ENCODE measurements around the gene OTOP3. TPM values are rescaled to one million over a fixed set of nuclear protein-coding genes. Genes with fewer than 3 reads are reported as not detected.
"Not testable (repeated sequence)": the region's sequence is repeated elsewhere in the genome, so short reads cannot be mapped to it uniquely, and the experiment has no call there.

Gene OTOP3
- total RNA-seq, 1 donor from 2014 or later, result not detected

- H3K27me3 Mint-ChIP-seq (ENCODE audit: unreplicated experiment), result no peaks in the 10 kb centered on the region
- no peak for TF ChIP-seq CTCF (IDR thresholded peaks at IDR 0.05; ENCODE audit: partially characterized antibody, unreplicated experiment)
- H3K27ac Mint-ChIP-seq (ENCODE audit: unreplicated experiment), result no peak overlapping the region
- no peaks in the 10 kb centered on the region for H3K4me1 Mint-ChIP-seq (ENCODE audit: low read depth, unreplicated experiment)
- no peaks in the 10 kb centered on the region for H3K36me3 Mint-ChIP-seq (ENCODE audit: unreplicated experiment)
- H3K9me3 Mint-ChIP-seq (ENCODE audit: unreplicated experiment), result no peaks in the 10 kb centered on the region
- no peak for DNase-seq
- no peak overlapping the region for H3K4me3 Mint-ChIP-seq (ENCODE audit: unreplicated experiment)
These were observed 34.2 kb upstream of the OTOP3 start for GRCh38 chr17:74901353-74902135.

DNA sequence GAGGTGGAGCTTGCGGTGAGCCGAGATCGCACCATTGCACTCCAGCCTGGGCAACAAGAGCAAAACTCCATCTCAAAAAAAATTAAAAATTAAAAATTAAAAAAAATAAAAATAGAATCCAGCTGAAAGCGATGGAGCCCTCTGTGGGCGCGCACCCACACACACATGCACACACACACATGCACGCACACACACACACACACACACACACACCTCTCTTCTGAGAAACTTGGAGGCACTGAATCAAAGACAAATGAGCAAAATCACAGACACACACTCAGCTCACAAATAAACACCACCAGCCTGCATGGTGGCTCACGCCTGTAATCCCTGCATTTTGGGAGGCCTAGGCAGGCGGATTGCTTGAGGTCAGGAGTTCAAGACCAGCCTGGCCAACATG lies 32.7 kb upstream of the OTOP3 start:
- Mint-ChIP-seq H3K9me3 (ENCODE audit: unreplicated experiment) (no peaks in the 10 kb centered on the region), H3K27me3 (ENCODE audit: unreplicated experiment) (no peaks in the 10 kb centered on the region), H3K36me3 (ENCODE audit: unreplicated experiment) (no peaks in the 10 kb centered on the region), H3K27ac (ENCODE audit: unreplicated experiment) (no peak overlapping the region), H3K4me3 (ENCODE audit: unreplicated experiment) (no peak overlapping the region), H3K4me1 (ENCODE audit: low read depth, unreplicated experiment) (no peaks in the 10 kb centered on the region)
- no peak for DNase-seq
- TF ChIP-seq CTCF (IDR thresholded peaks at IDR 0.05; ENCODE audit: partially characterized antibody, unreplicated experiment), result no peak

DNA sequence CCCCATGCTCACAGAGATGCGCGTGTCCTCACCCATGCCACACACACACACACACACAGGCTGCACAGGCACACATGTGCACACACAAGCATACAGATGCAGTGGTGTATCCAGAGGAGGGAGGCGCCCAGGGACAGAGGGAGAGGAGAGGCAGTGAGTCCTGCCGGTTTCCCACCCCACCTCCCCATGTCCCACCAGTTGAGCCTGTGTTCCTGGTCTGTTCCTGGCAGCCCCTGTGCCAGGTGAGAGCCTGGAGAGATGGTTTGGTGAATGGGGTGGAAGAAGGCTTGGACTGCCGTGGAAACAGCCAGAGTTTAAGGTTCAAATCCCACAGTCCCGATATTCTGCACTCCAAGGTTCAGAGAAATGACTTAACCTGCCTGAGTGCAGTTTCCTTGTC lies 32.0 kb upstream of the OTOP3 start:
- no peak for DNase-seq
- Mint-ChIP-seq H3K9me3 (ENCODE audit: unreplicated experiment) (no peaks in the 10 kb centered on the region), H3K4me3 (ENCODE audit: unreplicated experiment) (no peak overlapping the region), H3K36me3 (ENCODE audit: unreplicated experiment) (no peaks in the 10 kb centered on the region), H3K4me1 (ENCODE audit: low read depth, unreplicated experiment) (no peaks in the 10 kb centered on the region), H3K27me3 (ENCODE audit: unreplicated experiment) (no peaks in the 10 kb centered on the region), H3K27ac (ENCODE audit: unreplicated experiment) (no peak overlapping the region)
- no peak for TF ChIP-seq CTCF (IDR thresholded peaks at IDR 0.05; ENCODE audit: partially characterized antibody, unreplicated experiment)

DNA sequence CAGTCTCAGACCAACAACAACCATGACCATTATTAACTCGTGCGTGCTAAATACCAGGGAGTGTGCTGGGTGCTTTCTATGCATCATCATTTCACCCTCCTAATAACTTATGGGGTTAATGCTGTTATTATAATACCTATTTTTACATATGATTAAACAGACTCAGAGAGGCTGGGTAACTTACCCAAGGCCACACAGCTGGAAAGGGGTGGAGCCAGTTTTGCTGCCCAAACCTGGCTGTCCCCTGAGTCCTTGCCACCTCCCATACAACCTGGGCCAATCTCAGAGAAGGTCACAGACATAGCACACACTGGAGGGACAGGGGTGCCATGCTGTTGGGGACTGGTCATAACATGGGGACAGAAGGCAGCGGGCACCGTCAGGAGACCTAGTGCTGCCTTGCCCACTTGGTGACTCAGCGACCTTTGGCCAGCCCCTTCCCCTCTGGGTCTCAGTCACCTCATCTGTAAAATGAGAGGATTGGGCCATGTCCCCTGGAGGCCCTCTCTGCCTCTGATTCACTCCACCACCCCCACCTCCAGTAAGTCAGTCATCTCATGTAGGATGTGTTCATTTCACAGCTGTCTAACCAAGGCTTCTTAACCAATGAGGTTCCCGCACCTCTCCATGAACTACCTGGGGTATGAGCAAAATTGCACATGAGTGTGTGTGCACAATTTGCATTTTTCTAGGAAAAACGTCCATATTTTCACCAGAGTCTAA lies 30.9 kb upstream of the OTOP3 start:
- Mint-ChIP-seq H3K9me3 (ENCODE audit: unreplicated experiment) (no peaks in the 10 kb centered on the region), H3K4me3 (ENCODE audit: unreplicated experiment) (no peak overlapping the region), H3K36me3 (ENCODE audit: unreplicated experiment) (no peaks in the 10 kb centered on the region), H3K4me1 (ENCODE audit: low read depth, unreplicated experiment) (no peaks in the 10 kb centered on the region), H3K27ac (ENCODE audit: unreplicated experiment) (no peak overlapping the region), H3K27me3 (ENCODE audit: unreplicated experiment) (no peaks in the 10 kb centered on the region)
- no peak for TF ChIP-seq CTCF (IDR thresholded peaks at IDR 0.05; ENCODE audit: partially characterized antibody, unreplicated experiment)
- no peak for DNase-seq

DNA sequence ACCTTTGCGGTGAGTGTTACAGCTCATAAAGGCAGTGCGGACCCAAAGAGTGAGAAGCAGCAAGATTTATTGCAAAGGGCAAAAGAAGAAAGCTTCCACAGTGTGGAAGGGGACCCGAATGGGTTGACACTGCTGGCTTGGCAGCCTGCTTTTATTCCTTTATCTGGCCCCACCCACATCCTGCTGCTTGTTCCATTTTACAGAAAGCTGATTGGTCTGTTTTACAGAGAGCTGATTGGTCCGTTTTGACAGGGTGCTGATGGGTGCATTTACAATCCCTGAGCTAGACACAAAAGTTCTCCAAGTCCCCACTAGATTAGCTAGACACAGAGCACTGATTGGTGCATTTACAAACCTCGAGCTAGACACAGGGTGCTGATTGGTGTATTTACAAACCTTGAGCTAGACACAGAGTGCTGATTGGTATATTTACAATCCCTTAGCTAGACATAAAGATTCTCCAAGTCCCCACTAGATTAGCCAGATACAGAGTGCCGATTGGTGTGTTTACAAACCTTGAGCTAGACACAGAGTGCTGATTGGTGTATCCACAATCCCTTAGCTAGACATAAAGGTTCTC lies 29.4 kb upstream of the OTOP3 start:
- H3K4me1 Mint-ChIP-seq (ENCODE audit: low read depth, unreplicated experiment); H3K27ac Mint-ChIP-seq (ENCODE audit: unreplicated experiment); DNase-seq; H3K4me3 Mint-ChIP-seq (ENCODE audit: unreplicated experiment); H3K27me3 Mint-ChIP-seq (ENCODE audit: unreplicated experiment); H3K9me3 Mint-ChIP-seq (ENCODE audit: unreplicated experiment); H3K36me3 Mint-ChIP-seq (ENCODE audit: unreplicated experiment): not testable (repeated sequence)

Data from glutamatergic neuron (in vitro differentiated cells).